GM12878 (cell line): Measurements from ENCODE around the gene GM2A. TPM values are rescaled to one million over a fixed set of nuclear protein-coding genes. Genes with fewer than 3 reads are reported as not detected.

Experiments
- ATAC-seq: fragments of 200-7000 bp; cut with Tn5 transposase; 3 replicates; pipeline ENCODE4 v1.9.1; 2020; ENCODE audit warnings: mild to moderate bottlenecking, moderate library complexity
- BruUV-seq: library from RNA; stranded (reverse); fragments of 400-500 nt; replicated peaks from 2 replicates; lab custom pipeline; 2021; lab: Mats Ljungman, UMichigan
- CTCF ChIA-PET: fragments of 300-600 bp; sonication (Branson Sonifier 250); formaldehyde crosslinking; extraction: SDS; loops from one replicate; lab custom pipeline; 2021; ENCODE audit warnings: inconsistent platforms; lab: Yijun Ruan, JAX
- POLR2A ChIA-PET: fragments of 350-600 bp; formaldehyde crosslinking; extraction: SDS; loops from one replicate; lab custom pipeline; 2021; ENCODE audit warnings: inconsistent platforms; lab: Charles Lee
- RAD21 ChIA-PET: fragments of 300-600 bp; sonication (Branson Sonifier 250); formaldehyde crosslinking; loops from one replicate; lab custom pipeline; 2023; ENCODE audit warnings: antibody characterized with exemption; ENCODE audit not compliant: unreplicated experiment; lab: Charles Lee
- SMC1A ChIA-PET: fragments of 300-600 bp; sonication (Branson Sonifier 250); formaldehyde crosslinking; loops from one replicate; lab custom pipeline; 2023; ENCODE audit not compliant: unreplicated experiment, uncharacterized antibody; lab: Charles Lee
- DNase-seq: peaks from one replicate; pipeline ENCODE4 v3.0.0-alpha.2; 2011; ENCODE audit warnings: low read depth, low spot score
- FAIRE-seq: peaks from 3 replicates; lab custom pipeline; 2011; peaks lifted over from hg19 to GRCh38; lab: Jason Lieb, UNC
- H2AFZ ChIP-seq: 2 replicates; pipeline ENCODE4 v1.6.0; 2011; ENCODE audit warnings: low read depth, low read length, control low read depth; ENCODE audit not compliant: control insufficient read depth
- H3K27ac ChIP-seq: 2 replicates; pipeline ENCODE4 v1.5.1; 2011; ENCODE audit warnings: control low read depth; ENCODE audit not compliant: control insufficient read depth, insufficient read depth
- H3K27me3 ChIP-seq, 2 experiments: replicated peaks in 1 of 2; 2 replicates each; pipeline versions ENCODE4 v1.6.0 to v1.6.1; 2011; ENCODE audit warnings: low read length in 1 of 2; ENCODE audit not compliant: control insufficient read depth in 2 of 2, insufficient read depth in 2 of 2
- H3K36me3 ChIP-seq, 2 experiments: 2 replicates each; pipeline ENCODE4 v1.5.1; 2011; ENCODE audit warnings: low read length in 1 of 2; ENCODE audit not compliant: control insufficient read depth in 2 of 2, insufficient read depth in 2 of 2
- H3K4me1 ChIP-seq: 2 replicates; pipeline ENCODE4 v1.6.1; 2011; ENCODE audit warnings: mild to moderate bottlenecking, low read length, moderate library complexity, mixed read lengths; ENCODE audit not compliant: control insufficient read depth, insufficient read depth
- H3K4me2 ChIP-seq: 2 replicates; pipeline ENCODE4 v1.6.0; 2011; ENCODE audit warnings: control low read depth; ENCODE audit not compliant: control insufficient read depth, insufficient read depth
- H3K4me3 ChIP-seq: fragments of 200-600 bp; sonication (generic); 2 replicates; pipeline ENCODE4 v1.5.1; 2016
- H3K79me2 ChIP-seq: 2 replicates; pipeline ENCODE4 v1.6.0; 2011; ENCODE audit warnings: low read length; ENCODE audit not compliant: control insufficient read depth, insufficient read depth
- H3K9ac ChIP-seq: 2 replicates; pipeline ENCODE4 v1.8.0; 2011; ENCODE audit warnings: low read length, control low read depth, mixed read lengths; ENCODE audit not compliant: control insufficient read depth, insufficient read depth
- H3K9me3 ChIP-seq: replicated peaks from 3 replicates; pipeline ENCODE4 v1.5.1; 2011; ENCODE audit warnings: mild to moderate bottlenecking, low read length; ENCODE audit not compliant: control insufficient read depth, insufficient read depth
- H4K20me1 ChIP-seq: 2 replicates; pipeline ENCODE4 v1.6.0; 2011; ENCODE audit not compliant: control insufficient read depth, insufficient read depth
- ATF3 ChIP-seq: IDR thresholded peaks from 2 replicates; pipeline ENCODE4 v1.6.1; 2011; ENCODE audit warnings: low read depth, mild to moderate bottlenecking, low read length, moderate library complexity, borderline replicate concordance; ENCODE audit errors: extremely low read depth
- ATF7 ChIP-seq: fragments of 450-650 bp; IDR thresholded peaks from 2 replicates; pipeline ENCODE4 v1.6.1; 2016; ENCODE audit warnings: low read depth, mild to moderate bottlenecking
- BCLAF1 ChIP-seq: fragments of 450-650 bp; IDR thresholded peaks from 2 replicates; pipeline ENCODE4 v1.6.1; 2017; ENCODE audit warnings: antibody characterized with exemption, mild to moderate bottlenecking, moderate library complexity
- CBX3 ChIP-seq: fragments of 200-600 bp; sonication (generic); IDR thresholded peaks from 2 replicates; pipeline ENCODE4 v1.6.1; 2016; ENCODE audit warnings: low read depth, borderline replicate concordance
- CHD4 ChIP-seq: fragments of 200-600 bp; sonication (generic); IDR thresholded peaks from 2 replicates; pipeline ENCODE4 v1.6.1; 2016; ENCODE audit warnings: mild to moderate bottlenecking
- EED ChIP-seq: sonication (generic); IDR thresholded peaks from 2 replicates; pipeline ENCODE4 v1.6.1; 2016; ENCODE audit warnings: antibody characterized with exemption, low read depth
- IKZF1 ChIP-seq: fragments of 450-650 bp; conservative IDR thresholded peaks from 2 replicates; pipeline ENCODE4 v1.6.1; 2017; ENCODE audit warnings: antibody characterized with exemption, mild to moderate bottlenecking
- JUND ChIP-seq: IDR thresholded peaks from 2 replicates; pipeline ENCODE4 v1.6.1; 2012; ENCODE audit warnings: low read depth, mild to moderate bottlenecking, low read length, improper control_type of control experiment, moderate library complexity
- KAT2A ChIP-seq: conservative IDR thresholded peaks from 2 replicates; pipeline ENCODE4 v1.6.1; 2011; ENCODE audit warnings: low read depth, low read length; ENCODE audit not compliant: control insufficient read depth
- MAX ChIP-seq: IDR thresholded peaks from 2 replicates; pipeline ENCODE4 v1.6.1; 2012; ENCODE audit warnings: low read depth, low read length, improper control_type of control experiment
- MYC ChIP-seq: IDR thresholded peaks from 2 replicates; pipeline ENCODE4 v1.6.1; 2011; ENCODE audit warnings: mild to moderate bottlenecking, low read length, moderate library complexity, inconsistent platforms; ENCODE audit not compliant: insufficient read depth, insufficient replicate concordance, insufficient read length, severe bottlenecking
- POLR2A ChIP-seq: IDR thresholded peaks from 2 replicates; pipeline ENCODE4 v1.6.1; 2011; ENCODE audit warnings: low read depth, mild to moderate bottlenecking, low read length
- RUNX3 ChIP-seq: IDR thresholded peaks from 2 replicates; pipeline ENCODE4 v1.6.1; 2012; ENCODE audit warnings: low read length, inconsistent platforms
- SKIL ChIP-seq: fragments of 450-650 bp; IDR thresholded peaks from 2 replicates; pipeline ENCODE4 v1.6.1; 2017; ENCODE audit warnings: mild to moderate bottlenecking, low read depth, inconsistent platforms; ENCODE audit not compliant: poor library complexity, severe bottlenecking
- SP1 ChIP-seq: IDR thresholded peaks from one replicate; pipeline ENCODE4 v1.6.1; 2011; ENCODE audit warnings: low read depth, low read length
- STAT1 ChIP-seq: fragments of 450-650 bp; conservative IDR thresholded peaks from 2 replicates; pipeline ENCODE4 v1.6.1; 2014; ENCODE audit warnings: antibody characterized with exemption, mild to moderate bottlenecking
- STAT3 ChIP-seq: IDR thresholded peaks from 2 replicates; pipeline ENCODE4 v1.6.1; 2011; ENCODE audit warnings: low read depth, low read length, improper control_type of control experiment
- TAF1 ChIP-seq: IDR thresholded peaks from 2 replicates; pipeline ENCODE4 v1.6.1; 2011; ENCODE audit warnings: mild to moderate bottlenecking, low read depth, low read length, borderline replicate concordance
- YBX1 ChIP-seq: fragments of 450-650 bp; IDR thresholded peaks from 2 replicates; pipeline ENCODE4 v1.6.1; 2016; ENCODE audit warnings: antibody characterized with exemption
- WGBS: methylation state at CpG from one replicate; pipeline ENCODE4 v1.1.6; 2016; ENCODE audit warnings: low lambda C conversion rate; ENCODE audit not compliant: insufficient replicate concordance, insufficient coverage; ENCODE audit errors: missing lambda C conversion rate; 5-methylcytosine and 5-hydroxymethylcytosine counted together
- in situ Hi-C: fragments of 300-500 bp; cut with MboI; formaldehyde crosslinking; loops from 9 replicates; pipeline ENCODE4 v1.14.3; 2018; ENCODE audit warnings: mixed read lengths
- intact Hi-C: fragments of 100-400 bp; cut with micrococcal nuclease; formaldehyde crosslinking; loops from one replicate; pipeline ENCODE4 v1.14.2; 2022; ENCODE audit not compliant: unreplicated experiment
- polyA plus RNA-seq, 11 experiments: library from polyadenylated mRNA; depleted of rRNA in 4 of 11; unstranded in 6 of 11; stranded (reverse) in 5 of 11; fragments of >200 nt; fragmentation: Nextera tagmentation in 4 of 11; fragmentation: Illumina TruSeq in 1 of 11; extraction: Ambion mirVana in 4 of 11; extraction: Trizol in 1 of 11; gene quantifications; 1 replicate in 1 of 11; 2 replicates in 10 of 11; pipeline versions ENCODE4 v1.2.1 to v1.2.3, GENCODE V29; 2011 to 2016; ENCODE audit warnings: inconsistent platforms in 2 of 11, missing spikeins in 2 of 11, low read depth in 1 of 11
- total RNA-seq, 4 experiments: library from RNA; depleted of rRNA in 3 of 4; stranded (reverse); fragments of >200 nt in 3 of 4; fragmentation: Illumina TruSeq in 1 of 4; extraction: Trizol in 1 of 4; gene quantifications; 2 replicates each; pipeline versions ENCODE4 v1.2.1 to v1.2.3, GENCODE V29; 2013 to 2021

The GM2A gene
- total and polyA plus RNA-seq, 10 of the 15 experiments (the other 5 are each of a cell fraction or from before 2014, with no cell fraction given), result 33.6 to 106 (median 68.2) TPM

GRCh38 chr5:151280443-151280842 is 27.5 kb downstream of the GM2A start:
- no peak overlapping the region for H3K4me2 ChIP-seq
- no peak overlapping the region for H3K4me3 ChIP-seq
- DNase-seq (no peak), ATAC-seq (no peak), FAIRE-seq (no peak)
- SMC1A ChIA-PET, result interaction anchor here (1.0 to 1.1 kb wide), 2 partner anchors 21 to 36 kb away, joined by 3 to 4 read pairs; no protein-coding TSS in a partner anchor
- no peak overlapping the region for H3K9ac ChIP-seq
- TF ChIP-seq RUNX3, result no peak
- no peak for TF ChIP-seq SKIL
- TF ChIP-seq POLR2A, result no peak
- no peak for TF ChIP-seq JUND
- TF ChIP-seq MAX, result no peak
- no peak for TF ChIP-seq ATF3
- TF ChIP-seq STAT1, result no peak
- TF ChIP-seq IKZF1, result no peak
- no peak for TF ChIP-seq TAF1
- TF ChIP-seq CBX3, result no peak
- no peak for TF ChIP-seq STAT3
- no peak for TF ChIP-seq SP1
- no peak for TF ChIP-seq CHD4
- TF ChIP-seq YBX1, result no peak
- no peak for TF ChIP-seq MYC
- TF ChIP-seq KAT2A, result no peak
- no peak for TF ChIP-seq ATF7
- no peak for TF ChIP-seq BCLAF1
- TF ChIP-seq EED, result no peak
- 47% methylated on average over 2 of the region's 2 CpGs for WGBS
- in situ Hi-C loops (no loop called here), intact Hi-C loops (no loop called here)
- no peaks in the 10 kb centered on the region for H3K9me3 ChIP-seq
- no peaks in the 10 kb centered on the region for H4K20me1 ChIP-seq
- CTCF ChIA-PET, result interaction anchor here (1.1 kb wide), 1 partner anchor 233 kb away, joined by 3 read pairs; no protein-coding TSS in a partner anchor
- no peaks in the 10 kb centered on the region for H3K27me3 ChIP-seq
- no peak overlapping the region for H3K27ac ChIP-seq
- no peaks in the 10 kb centered on the region for H3K79me2 ChIP-seq
- H3K4me1 ChIP-seq, result no peaks in the 10 kb centered on the region
- H2AFZ ChIP-seq, result no peak overlapping the region
- POLR2A ChIA-PET, result interaction anchor here (1.0 to 1.6 kb wide), 2 partner anchors 28 to 110 kb away, joined by 3 to 5 read pairs; no protein-coding TSS in a partner anchor
- H3K36me3 ChIP-seq, result no peaks in the 10 kb centered on the region
- no TSS peak for BruUV-seq
- RAD21 ChIA-PET, result interaction anchor here (1.4 kb wide), 1 partner anchor 26 kb away, joined by 5 read pairs; no protein-coding TSS in a partner anchor
